Endodermal cell (in vitro differentiated cells): ENCODE measurements around the gene CIC. TPM values are rescaled to one million over a fixed set of nuclear protein-coding genes. Genes with fewer than 3 reads are reported as not detected.

ENCODE experiments used
- DNase-seq: peaks from one replicate; pipeline ENCODE4 v3.0.0-alpha.2; 2017
- H3K27ac ChIP-seq: 2 replicates; pipeline ENCODE4 v1.5.1; 2013; ENCODE audit warnings: mild to moderate bottlenecking, low read depth, low read length, moderate library complexity
- H3K27me3 ChIP-seq: 2 replicates; pipeline ENCODE4 v1.6.1; 2013; ENCODE audit warnings: mild to moderate bottlenecking, low read length, moderate library complexity; ENCODE audit not compliant: insufficient read depth, control insufficient read depth, poor library complexity, severe bottlenecking
- H3K36me3 ChIP-seq: 2 replicates; pipeline ENCODE4 v1.7.0; 2013; ENCODE audit warnings: mild to moderate bottlenecking, low read length, moderate library complexity; ENCODE audit not compliant: control insufficient read depth, insufficient read depth
- H3K4me1 ChIP-seq: one replicate; pipeline ENCODE4 v1.7.0; 2013; ENCODE audit warnings: low read length; ENCODE audit not compliant: control insufficient read depth, insufficient read depth
- H3K4me3 ChIP-seq: 2 replicates; pipeline ENCODE4 v1.5.1; 2013; ENCODE audit warnings: mild to moderate bottlenecking, low read length, moderate library complexity
- H3K9ac ChIP-seq: 2 replicates; pipeline ENCODE4 v1.6.1; 2013; ENCODE audit warnings: mild to moderate bottlenecking, low read length, moderate library complexity; ENCODE audit not compliant: poor library complexity, severe bottlenecking; ENCODE audit errors: extremely low read depth
- H3K9me3 ChIP-seq: 2 replicates; pipeline ENCODE4 v1.6.1; 2013; ENCODE audit warnings: mild to moderate bottlenecking, low read length, moderate library complexity; ENCODE audit not compliant: control insufficient read depth
- H3K27ac Mint-ChIP-seq: 2 replicates; pipeline ENCODE4 v1.8.0; 2020; ENCODE audit warnings: mixed read lengths
- H3K27me3 Mint-ChIP-seq: 2 replicates; pipeline ENCODE4 v1.8.0; 2021; ENCODE audit warnings: mild to moderate bottlenecking, mixed read lengths; ENCODE audit not compliant: insufficient read depth
- H3K36me3 Mint-ChIP-seq: 2 replicates; pipeline ENCODE4 v1.8.0; 2020; ENCODE audit warnings: low read depth, mixed read lengths
- H3K4me1 Mint-ChIP-seq: 2 replicates; pipeline ENCODE4 v1.8.0; 2020; ENCODE audit warnings: mixed read lengths
- H3K4me3 Mint-ChIP-seq: 2 replicates; pipeline ENCODE4 v1.8.0; 2020; ENCODE audit warnings: mild to moderate bottlenecking, moderate library complexity, mixed read lengths
- H3K9me3 Mint-ChIP-seq: 2 replicates; pipeline ENCODE4 v1.8.0; 2020; ENCODE audit warnings: mild to moderate bottlenecking, mixed read lengths
- WGBS, 2 experiments: methylation state at CpG; one replicate each; pipeline versions ENCODE4 v1.1.5 to v1.1.7; 2013; ENCODE audit warnings: missing lambda C conversion rate in 2 of 2, mixed read lengths in 1 of 2; ENCODE audit not compliant: insufficient coverage in 1 of 2, insufficient read length in 1 of 2; 5-methylcytosine and 5-hydroxymethylcytosine counted together
- total RNA-seq, 2 donors: library from RNA; stranded (reverse); fragmentation: NEBNext Ultra II Directional in 1 of 2; extraction: Animal tissue kit (Norgen Biotek cat#: 25700) in 1 of 2; gene quantifications; 2 replicates in 1 of 2; 3 replicates in 1 of 2; pipeline ENCODE4 v1.2.1, GENCODE V29; 2021
- TF ChIP-seq, protein P1 (sequence below): fragments of 200-600 bp; sonication (generic); conservative IDR thresholded peaks from 2 replicates; pipeline ENCODE4 v1.5.0; 2021; ENCODE audit warnings: antibody characterized with exemption, mild to moderate bottlenecking

The CIC gene
- total RNA-seq, 2 donors from 2014 or later: 48.6 to 57.6 TPM

DNA sequence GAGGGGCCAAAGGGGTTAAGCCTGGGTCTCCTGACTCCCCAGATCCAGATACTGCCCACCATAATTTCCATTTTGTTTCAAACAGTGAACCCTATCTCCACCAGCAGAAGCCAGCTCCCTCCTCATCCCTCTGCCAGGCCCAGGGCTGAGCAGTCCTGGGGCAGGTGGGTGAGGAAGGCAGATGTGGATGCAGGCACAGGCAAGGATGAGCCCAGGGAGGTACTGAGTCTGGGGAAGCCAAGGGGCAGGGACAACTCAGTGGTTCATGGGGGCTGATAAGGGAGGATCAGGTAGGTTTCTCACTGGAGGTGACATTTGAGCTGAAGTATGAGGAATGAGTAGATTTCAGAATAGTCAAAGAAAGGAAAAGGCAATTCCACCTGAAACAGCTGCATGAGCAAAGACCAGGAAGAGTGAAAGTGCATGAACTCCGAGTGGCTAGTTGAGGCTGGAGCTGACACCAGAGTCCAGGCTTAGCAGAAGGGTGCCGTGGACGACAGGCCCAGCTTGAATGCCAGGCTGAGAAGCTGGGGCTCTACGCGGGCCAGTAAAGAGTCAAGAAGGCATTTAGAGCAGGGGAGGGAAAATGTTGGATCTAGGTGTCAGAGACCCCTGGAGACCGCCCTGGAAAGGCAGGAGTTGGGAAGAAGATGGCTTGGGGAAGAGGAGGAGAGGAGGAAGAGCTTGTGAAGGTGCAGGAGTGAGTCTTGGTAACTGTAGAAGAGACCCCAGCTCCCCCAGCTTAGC lies 10.3 kb downstream of the CIC start:
- Histone ChIP-seq H3K27ac (peak overlapping the region; percentile 19), H3K4me1 (peaks cover 15% of the 10 kb centered on the region), H3K27me3 (no peaks in the 10 kb centered on the region), H3K36me3 (peaks cover 10% of the 10 kb centered on the region), H3K9me3 (no peaks in the 10 kb centered on the region), H3K9ac (no peak overlapping the region), H3K4me3 (peak overlapping the region; percentile 90)
- peaks cover 12% of the 10 kb centered on the region for H3K36me3 Mint-ChIP-seq
- H3K4me1 Mint-ChIP-seq: peaks cover 25% of the 10 kb centered on the region
- WGBS, 2 experiments: 40 to 43% methylated on average over 6 of the region's 6 CpGs
- H3K27me3 Mint-ChIP-seq: no peaks in the 10 kb centered on the region
- TF ChIP-seq, protein P1, sequence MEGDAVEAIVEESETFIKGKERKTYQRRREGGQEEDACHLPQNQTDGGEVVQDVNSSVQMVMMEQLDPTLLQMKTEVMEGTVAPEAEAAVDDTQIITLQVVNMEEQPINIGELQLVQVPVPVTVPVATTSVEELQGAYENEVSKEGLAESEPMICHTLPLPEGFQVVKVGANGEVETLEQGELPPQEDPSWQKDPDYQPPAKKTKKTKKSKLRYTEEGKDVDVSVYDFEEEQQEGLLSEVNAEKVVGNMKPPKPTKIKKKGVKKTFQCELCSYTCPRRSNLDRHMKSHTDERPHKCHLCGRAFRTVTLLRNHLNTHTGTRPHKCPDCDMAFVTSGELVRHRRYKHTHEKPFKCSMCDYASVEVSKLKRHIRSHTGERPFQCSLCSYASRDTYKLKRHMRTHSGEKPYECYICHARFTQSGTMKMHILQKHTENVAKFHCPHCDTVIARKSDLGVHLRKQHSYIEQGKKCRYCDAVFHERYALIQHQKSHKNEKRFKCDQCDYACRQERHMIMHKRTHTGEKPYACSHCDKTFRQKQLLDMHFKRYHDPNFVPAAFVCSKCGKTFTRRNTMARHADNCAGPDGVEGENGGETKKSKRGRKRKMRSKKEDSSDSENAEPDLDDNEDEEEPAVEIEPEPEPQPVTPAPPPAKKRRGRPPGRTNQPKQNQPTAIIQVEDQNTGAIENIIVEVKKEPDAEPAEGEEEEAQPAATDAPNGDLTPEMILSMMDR: no peak
- DNase-seq: no peak
- no peak overlapping the region for H3K4me3 Mint-ChIP-seq
- no peaks in the 10 kb centered on the region for H3K9me3 Mint-ChIP-seq
- H3K27ac Mint-ChIP-seq: peak overlapping the region; percentile 81

DNA sequence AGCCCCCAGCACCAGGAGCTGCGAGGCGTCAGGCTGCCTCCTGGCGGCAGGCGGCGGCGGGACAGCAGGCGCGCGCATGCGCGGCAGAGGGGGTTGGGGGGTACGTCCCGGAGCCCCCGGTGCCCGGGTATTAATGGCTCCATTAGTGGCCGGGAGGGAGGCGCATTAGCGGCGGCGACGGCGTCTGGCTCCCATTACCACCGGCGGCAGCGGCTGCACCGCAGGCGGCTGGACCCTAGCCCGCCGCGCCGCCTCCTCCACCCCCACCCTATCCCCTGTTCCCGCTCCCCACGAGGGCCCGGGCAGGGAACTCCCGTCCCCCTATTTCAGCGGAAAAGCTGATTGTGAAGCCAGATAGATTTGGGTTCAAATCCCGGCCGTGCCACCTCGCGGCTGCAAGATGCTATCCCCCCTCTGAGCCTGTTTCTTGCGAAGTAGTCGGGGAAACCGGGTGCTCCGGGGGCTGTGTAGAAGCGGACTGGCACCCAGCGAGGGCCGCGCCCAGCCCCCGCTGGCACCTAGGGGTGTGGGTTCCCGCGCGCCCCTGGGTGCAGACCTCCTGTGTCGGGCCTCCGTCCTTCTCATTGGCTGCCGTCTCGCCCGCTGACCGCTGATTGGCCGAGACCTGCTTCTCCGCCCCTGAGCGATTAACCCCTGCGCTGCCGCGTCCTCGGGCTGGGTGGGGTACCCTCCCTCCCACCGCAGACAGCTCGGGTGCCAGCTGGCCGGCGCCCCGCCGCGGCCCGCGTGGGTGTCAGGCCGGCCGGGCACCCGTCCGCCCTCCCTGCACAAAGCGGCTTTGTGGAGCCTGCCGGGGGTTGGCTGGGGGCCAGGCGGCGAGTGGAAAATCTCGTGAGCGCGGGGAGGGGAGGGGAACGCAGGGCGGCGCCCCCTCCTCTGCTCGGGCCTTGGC lies 11.1 kb downstream of the CIC start:
- Histone ChIP-seq H3K27ac (peak overlapping the region; percentile 82), H3K4me1 (peaks cover 15% of the 10 kb centered on the region), H3K27me3 (no peaks in the 10 kb centered on the region), H3K36me3 (peaks cover 2% of the 10 kb centered on the region), H3K9me3 (no peaks in the 10 kb centered on the region), H3K9ac (peak overlapping the region; percentile 44), H3K4me3 (peak overlapping the region; percentile 90)
- no peaks in the 10 kb centered on the region for H3K27me3 Mint-ChIP-seq
- WGBS, 2 experiments: 0 to 2% methylated on average over 49 to 88 of the region's 89 CpGs
- peaks cover 3% of the 10 kb centered on the region for H3K36me3 Mint-ChIP-seq
- H3K4me3 Mint-ChIP-seq: no peak overlapping the region
- H3K4me1 Mint-ChIP-seq: peaks cover 30% of the 10 kb centered on the region
- no peaks in the 10 kb centered on the region for H3K9me3 Mint-ChIP-seq
- peak; percentile 93 for DNase-seq
- H3K27ac Mint-ChIP-seq: peak overlapping the region; percentile 81
- TF ChIP-seq, protein P1: peak; percentile 98

DNA sequence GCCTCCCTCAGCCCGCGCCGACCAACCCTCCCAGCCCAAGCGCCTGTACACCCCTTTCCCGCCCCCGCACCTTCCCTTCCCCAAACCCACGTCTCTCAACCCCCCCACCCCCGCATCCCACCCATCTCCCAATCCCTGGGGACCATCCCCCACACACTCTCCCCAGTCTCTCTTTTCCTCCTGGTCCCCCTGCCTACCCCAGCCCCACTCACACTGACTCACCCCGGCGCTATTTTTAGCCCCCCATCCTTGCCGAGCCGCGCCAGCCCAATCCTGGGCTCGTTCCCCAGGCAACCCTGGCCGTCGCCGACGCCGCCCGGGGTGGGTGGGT lies 11.7 kb downstream of the CIC start:
- no peak overlapping the region for H3K4me3 Mint-ChIP-seq
- Histone ChIP-seq H3K27ac (peak overlapping the region; percentile 82), H3K4me1 (peaks cover 15% of the 10 kb centered on the region), H3K9ac (no peak overlapping the region), H3K27me3 (no peaks in the 10 kb centered on the region), H3K36me3 (no peaks in the 10 kb centered on the region), H3K4me3 (peak overlapping the region; percentile 90), H3K9me3 (no peaks in the 10 kb centered on the region)
- peaks cover 33% of the 10 kb centered on the region for H3K4me1 Mint-ChIP-seq
- H3K27ac Mint-ChIP-seq: no peak overlapping the region
- TF ChIP-seq, protein P1: no peak
- H3K9me3 Mint-ChIP-seq: no peaks in the 10 kb centered on the region
- peaks cover 2% of the 10 kb centered on the region for H3K36me3 Mint-ChIP-seq
- no peaks in the 10 kb centered on the region for H3K27me3 Mint-ChIP-seq
- DNase-seq: no peak
- 5% methylated on average over 20 of the region's 20 CpGs; no CpG with 5 or more reads in 1 of the 2 experiments for WGBS, 2 experiments
